GM21737 (cell line): ENCODE results near the gene SRL.

Experiments
- ATAC-seq: cut with Tn5 transposase; IDR thresholded peaks from one replicate; pipeline ENCODE4 v1.9.1; 2021; ENCODE audit warnings: mild to moderate bottlenecking, moderate library complexity; ENCODE audit not compliant: unreplicated experiment

The SRL gene

DNA sequence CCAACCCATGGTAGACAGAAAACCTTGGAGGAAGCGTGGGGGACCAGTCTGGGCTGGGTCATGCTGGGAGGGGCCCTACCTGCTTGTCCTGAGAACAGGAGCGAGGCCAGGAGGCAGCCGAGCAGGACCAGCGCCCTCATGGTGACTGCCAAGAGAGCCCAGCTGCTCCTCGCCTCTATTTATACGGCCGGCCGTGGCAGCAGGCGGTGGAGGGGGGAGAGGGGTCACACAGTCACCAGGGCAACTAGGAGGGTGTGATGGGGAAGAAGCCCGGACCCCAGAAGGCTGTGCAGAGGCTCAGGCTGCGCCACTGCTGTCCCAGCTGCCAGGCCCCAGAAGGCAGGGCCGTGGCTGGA is at the start of gene SRL:
SRL (minus strand) TSS at position 153 of the 356 bp plus-strand sequence; CDS start at position 140, 13 bp downstream.
- no peak for ATAC-seq

- no peak for ATAC-seq
Observed at GRCh38 chr16:4290236-4290830, 48.5 kb upstream of the SRL start.

GRCh38 chr16:4288148-4288921 is 46.5 kb upstream of the SRL start:
- ATAC-seq: peak; percentile 65

- ATAC-seq: no peak
Observed at GRCh38 chr16:4285167-4285566, 43.3 kb upstream of the SRL start.

GRCh38 chr16:4283939-4284338 is 42.1 kb upstream of the SRL start:
- no peak for ATAC-seq

DNA sequence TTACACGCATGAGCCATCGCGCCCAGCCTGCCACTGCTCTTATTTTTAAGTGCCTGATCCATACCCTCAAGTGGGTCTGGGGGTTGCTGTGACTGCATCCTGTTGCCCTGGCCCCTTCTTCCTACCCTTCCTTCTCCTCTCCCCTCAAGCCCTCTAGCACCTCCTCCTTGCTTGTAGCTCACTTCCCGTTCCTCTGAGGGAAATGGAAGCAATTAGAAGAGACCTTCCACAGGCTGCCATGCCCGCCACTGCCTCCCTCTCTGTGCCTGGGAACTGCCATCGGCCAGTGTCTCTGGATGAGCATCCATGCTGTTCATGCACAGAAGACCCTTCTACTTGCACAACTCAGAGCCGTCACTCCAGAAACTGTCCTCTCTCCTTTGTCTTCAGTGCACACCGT is 41.6 kb upstream of the SRL start:
- ATAC-seq: no peak

DNA sequence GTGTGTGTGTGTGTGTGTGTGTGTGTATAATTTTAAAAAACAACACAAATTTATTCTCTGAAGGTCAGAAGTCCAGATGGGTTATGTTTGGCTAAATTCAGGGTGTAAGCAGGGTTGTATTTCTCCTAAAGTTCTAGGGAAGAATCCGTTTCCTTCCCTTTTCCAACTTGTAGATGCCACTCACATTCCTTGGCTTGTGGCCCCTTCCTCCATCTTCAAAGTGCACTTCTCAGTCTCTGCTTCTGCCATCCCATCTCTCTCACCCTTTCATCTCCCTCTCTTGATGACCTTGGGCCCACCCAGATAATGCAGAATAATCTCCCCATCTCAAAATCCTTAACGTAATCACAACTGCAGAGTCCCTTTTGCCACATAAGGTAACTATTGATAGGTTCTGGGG is 38.7 kb upstream of the SRL start:
- no peak for ATAC-seq

DNA sequence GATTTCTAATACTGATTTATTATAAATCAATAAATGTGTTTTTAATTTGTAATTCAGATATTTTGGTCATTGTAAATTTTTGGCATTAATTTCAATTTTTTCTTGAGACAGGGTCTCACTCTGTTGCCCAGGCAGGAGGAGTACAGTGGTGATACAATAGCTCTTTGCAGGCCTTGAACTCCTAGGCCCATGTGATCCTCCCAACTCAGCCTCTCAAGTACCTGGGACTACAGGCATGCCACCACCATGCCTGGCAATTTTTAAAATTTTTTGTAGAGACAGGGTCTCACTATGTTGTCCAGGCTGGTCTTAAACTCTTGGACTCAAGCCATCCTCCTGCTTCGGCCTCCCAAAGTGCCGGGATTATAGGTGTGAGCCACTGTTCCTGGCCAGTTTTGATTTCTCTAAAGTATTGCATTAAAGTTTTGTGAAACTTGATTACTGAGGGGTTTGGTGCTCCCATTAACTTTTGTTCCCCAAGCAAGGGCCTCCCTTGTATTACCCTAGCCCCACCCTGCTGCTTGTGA is 36.2 kb upstream of the SRL start:
- ATAC-seq: no peak

DNA sequence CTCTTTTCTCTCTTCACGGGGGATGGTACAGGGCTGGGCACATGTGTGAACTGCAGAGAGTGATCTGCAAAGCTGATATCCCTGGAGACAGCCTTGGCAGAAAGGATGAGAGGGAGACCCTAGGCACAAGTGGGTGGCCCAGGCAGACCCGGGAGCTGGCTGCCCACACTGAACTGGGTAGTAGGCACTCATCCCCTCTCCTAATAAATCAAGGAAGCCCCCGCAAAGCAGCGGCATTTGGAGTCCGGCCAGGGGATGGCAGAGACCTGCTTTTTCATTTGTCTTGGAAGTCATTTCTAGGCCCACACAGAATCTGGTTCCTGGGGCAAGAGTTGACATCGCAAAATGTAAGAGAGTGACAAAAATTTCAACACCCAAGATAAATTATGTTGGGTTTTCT is 34.0 kb upstream of the SRL start:
- ATAC-seq: no peak

- peak; percentile 25 for ATAC-seq
Observed at GRCh38 chr16:4273858-4274311, 32.0 kb upstream of the SRL start.

- peak; percentile 1 for ATAC-seq
Observed at GRCh38 chr16:4272114-4272956, 30.5 kb upstream of the SRL start.

GRCh38 chr16:4271176-4272113 is 29.6 kb upstream of the SRL start:
- ATAC-seq: peak; percentile 55

DNA sequence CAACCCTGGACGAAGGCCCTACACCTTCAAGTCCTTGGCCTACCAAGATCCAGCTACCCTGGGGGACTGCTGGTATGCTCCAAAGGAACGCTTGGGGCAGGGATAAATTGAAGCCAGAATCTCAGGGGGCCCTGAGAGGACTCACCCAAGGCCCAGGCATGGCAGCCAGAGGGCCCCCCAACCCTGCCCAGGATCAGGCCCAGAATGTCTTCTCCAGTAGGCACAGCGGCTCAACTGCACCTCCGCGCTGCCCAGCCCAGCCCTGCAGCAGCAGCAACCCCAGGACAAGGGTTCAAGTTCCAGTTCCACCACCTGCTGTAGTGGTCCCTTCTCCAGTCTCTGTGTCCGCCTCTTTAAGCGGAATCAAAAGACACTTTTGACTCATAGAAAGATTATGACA is 28.7 kb upstream of the SRL start:
- no peak for ATAC-seq

DNA sequence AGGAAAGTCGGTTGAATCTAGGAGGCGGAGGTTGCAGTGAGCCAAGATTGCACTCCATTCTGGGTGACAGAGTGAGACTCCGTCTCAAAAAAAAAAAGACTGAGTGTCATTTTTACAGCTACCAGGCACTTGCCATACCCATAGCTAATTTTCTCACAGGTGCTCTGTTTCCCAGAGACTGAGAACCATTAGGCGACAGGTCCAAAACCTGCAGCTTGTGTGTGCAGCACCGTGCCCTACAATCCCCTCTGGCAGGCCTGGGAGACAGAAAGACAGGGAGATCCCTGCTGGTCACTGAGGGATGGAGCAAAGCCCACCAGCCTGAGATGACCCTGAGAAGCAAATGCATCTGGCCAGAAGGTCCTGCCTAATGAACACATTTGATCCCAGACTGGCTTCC is 28.2 kb upstream of the SRL start:
- no peak for ATAC-seq

DNA sequence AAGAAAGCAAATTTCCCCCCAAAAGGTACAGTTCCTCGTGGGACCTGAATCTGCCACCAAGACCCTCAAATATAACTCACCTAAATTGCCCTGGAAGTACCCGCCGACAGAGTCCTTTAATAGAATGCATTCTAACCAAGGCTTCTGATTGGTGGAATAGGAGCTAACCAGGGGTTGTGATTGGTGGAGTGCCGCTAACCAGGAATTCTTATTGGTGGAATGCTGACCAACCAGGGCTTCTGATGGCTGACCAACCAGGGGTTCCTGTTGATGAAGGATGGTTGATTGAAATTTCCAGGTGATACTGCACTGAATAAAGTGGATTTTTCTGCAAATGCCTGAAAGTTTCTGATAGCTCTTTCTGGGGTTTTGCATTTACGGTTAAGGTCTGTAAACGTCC is 24.5 kb upstream of the SRL start:
- ATAC-seq: no peak

GRCh38 chr16:4265676-4266075 is 23.8 kb upstream of the SRL start:
- no peak for ATAC-seq

DNA sequence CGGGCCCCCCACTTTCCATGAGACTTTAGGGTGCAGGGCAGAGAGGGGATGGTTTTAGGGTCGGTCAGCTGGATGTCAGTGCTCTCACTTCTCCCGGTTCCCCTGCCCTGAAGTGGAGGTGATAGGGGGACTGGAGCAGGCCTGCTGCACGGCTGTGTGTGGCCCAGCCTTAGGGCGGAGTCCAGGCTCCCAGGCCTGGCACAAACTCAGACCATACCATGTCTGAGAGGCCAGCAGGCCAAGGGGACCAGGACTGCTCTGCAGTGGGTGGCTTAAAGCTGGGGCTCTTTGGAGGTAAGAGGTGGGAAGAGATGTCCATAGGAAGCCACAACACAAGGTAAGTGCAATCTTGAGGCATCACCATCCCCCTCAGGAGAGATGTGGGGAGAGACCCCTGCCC is 22.7 kb upstream of the SRL start:
- ATAC-seq: no peak

- ATAC-seq: no peak
Observed at GRCh38 chr16:4263504-4264436, 21.9 kb upstream of the SRL start.

DNA sequence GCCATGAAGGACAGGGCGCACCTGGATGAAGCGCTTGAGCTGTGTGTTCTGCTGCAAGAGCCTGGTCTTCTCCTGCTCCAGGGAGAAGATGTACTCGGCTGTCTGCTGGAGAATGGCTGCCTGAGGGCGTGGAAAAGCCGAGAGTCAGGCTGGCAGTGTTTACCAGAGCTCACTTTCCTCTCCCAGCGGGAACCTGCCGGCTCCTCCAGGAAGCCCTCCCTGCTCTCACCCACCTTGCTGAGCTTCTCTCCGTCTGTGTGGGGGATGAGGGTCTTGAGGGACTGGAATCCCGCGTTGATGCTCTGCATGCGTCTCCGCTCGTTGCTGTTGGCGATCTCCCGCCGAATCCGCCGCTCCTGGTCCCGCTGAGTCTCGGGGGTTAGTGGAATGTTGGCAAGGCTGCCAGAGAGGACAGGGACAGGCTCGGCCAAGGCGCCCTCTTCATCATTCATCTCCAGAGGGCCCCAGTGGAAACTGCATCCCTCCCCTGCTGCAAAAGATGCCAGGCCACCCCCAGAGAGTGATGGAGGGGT is 20.5 kb upstream of the SRL start:
- ATAC-seq: no peak
